Endothelial cell of umbilical vein (primary cell): ENCODE data around the gene SKIC3. TPM values are rescaled to one million over a fixed set of nuclear protein-coding genes. Genes with fewer than 3 reads are reported as not detected.

Experiments used
- BruUV-seq: library from RNA; stranded (reverse); fragments of 400-500 nt; replicated peaks from 2 replicates; lab custom pipeline; 2021; lab: Mats Ljungman, UMichigan
- CTCF ChIA-PET: fragments of 300-600, 350-600 bp; sonication (Branson Sonifier 250); formaldehyde crosslinking; loops from one replicate; lab custom pipeline; 2021; ENCODE audit warnings: antibody characterized with exemption, inconsistent platforms; lab: Charles Lee
- POLR2A ChIA-PET: fragments of 300-600, 350-600 bp; sonication (Branson Sonifier 250); formaldehyde crosslinking; loops from one replicate; lab custom pipeline; 2021; ENCODE audit warnings: antibody characterized with exemption, inconsistent platforms; lab: Charles Lee
- DNase-seq: peaks from one replicate; pipeline ENCODE4 v3.0.0-alpha.2; 2011; ENCODE audit warnings: low read depth, low spot score
- FAIRE-seq: peaks from 2 replicates; lab custom pipeline; 2011; peaks lifted over from hg19 to GRCh38; lab: Jason Lieb, UNC
- H2AFZ ChIP-seq: 2 replicates; pipeline ENCODE4 v1.6.0; 2012; ENCODE audit warnings: low read depth, low read length, control low read depth, inconsistent platforms
- H3K27ac ChIP-seq: 2 replicates; pipeline ENCODE4 v1.5.1; 2011; ENCODE audit warnings: low read depth, mild to moderate bottlenecking, control low read depth, low read length, moderate library complexity; ENCODE audit not compliant: insufficient read depth
- H3K27me3 ChIP-seq, 2 experiments: 2 replicates each; pipeline versions ENCODE4 v1.6.0 to v1.6.1; 2011; ENCODE audit warnings: low read length in 2 of 2, mixed read lengths in 1 of 2; ENCODE audit not compliant: control insufficient read depth in 2 of 2, insufficient read depth in 2 of 2
- H3K36me3 ChIP-seq, 2 experiments: 2 replicates in 1 of 2; 3 replicates in 1 of 2; pipeline ENCODE4 v1.5.1; 2011; ENCODE audit warnings: low read length in 2 of 2, mild to moderate bottlenecking in 1 of 2, moderate library complexity in 1 of 2; ENCODE audit not compliant: control insufficient read depth in 2 of 2, insufficient read depth in 2 of 2; ENCODE audit errors: extremely low read depth in 1 of 2
- H3K4me1 ChIP-seq: 3 replicates; pipeline ENCODE4 v1.5.1; 2011; ENCODE audit warnings: mild to moderate bottlenecking, low read length; ENCODE audit not compliant: control insufficient read depth, insufficient read depth; ENCODE audit errors: extremely low read depth
- H3K4me2 ChIP-seq: 2 replicates; pipeline ENCODE4 v1.6.1; 2011; ENCODE audit warnings: low read length, control low read depth, mixed read lengths; ENCODE audit not compliant: insufficient read depth
- H3K4me3 ChIP-seq, 3 experiments: fragments of 200-600 bp in 1 of 3; sonication (generic), shearing (Covaris generic) in 1 of 3; replicated peaks in 1 of 3; 2 replicates each; pipeline ENCODE4 v1.5.1; 2011 to 2016; ENCODE audit warnings: control low read depth in 3 of 3, low read length in 3 of 3, mild to moderate bottlenecking in 2 of 3, inconsistent platforms in 1 of 3, low read depth in 1 of 3, moderate library complexity in 1 of 3; ENCODE audit not compliant: insufficient read depth in 1 of 3
- H3K79me2 ChIP-seq: 2 replicates; pipeline ENCODE4 v1.6.0; 2012; ENCODE audit warnings: low read length, inconsistent platforms; ENCODE audit not compliant: control insufficient read depth, insufficient read depth
- H3K9ac ChIP-seq: replicated peaks from 2 replicates; pipeline ENCODE3; 2011; ENCODE audit warnings: low read length, control low read depth; ENCODE audit not compliant: insufficient read depth; ENCODE audit errors: extremely low read depth
- H3K9me1 ChIP-seq: replicated peaks from 3 replicates; pipeline ENCODE4 v1.6.0; 2011; ENCODE audit warnings: mild to moderate bottlenecking, low read length; ENCODE audit not compliant: control insufficient read depth, insufficient read depth; ENCODE audit errors: extremely low read depth
- H3K9me3 ChIP-seq: replicated peaks from 2 replicates; pipeline ENCODE4 v1.5.1; 2012; ENCODE audit warnings: low read length, inconsistent platforms; ENCODE audit not compliant: control insufficient read depth, insufficient read depth
- H4K20me1 ChIP-seq: replicated peaks from 2 replicates; pipeline ENCODE3; 2011; ENCODE audit warnings: mild to moderate bottlenecking, low read length; ENCODE audit not compliant: control insufficient read depth, insufficient read depth; ENCODE audit errors: extremely low read depth
- EZH2 ChIP-seq: IDR thresholded peaks from 2 replicates; pipeline ENCODE4 v1.6.1; 2012; ENCODE audit warnings: borderline replicate concordance, low read depth, mild to moderate bottlenecking, moderate library complexity, low read length, inconsistent platforms; ENCODE audit not compliant: severe bottlenecking
- FOS ChIP-seq: IDR thresholded peaks from 2 replicates; pipeline ENCODE4 v1.6.1; 2011; ENCODE audit warnings: mild to moderate bottlenecking, low read length, moderate library complexity, borderline replicate concordance; ENCODE audit not compliant: insufficient read depth
- GATA2 ChIP-seq: IDR thresholded peaks from 2 replicates; pipeline ENCODE4 v1.7.0; 2011; ENCODE audit warnings: low read depth, mild to moderate bottlenecking, moderate library complexity, mixed read lengths, low read length; ENCODE audit not compliant: insufficient read length, insufficient read depth
- JUN ChIP-seq: IDR thresholded peaks from 2 replicates; pipeline ENCODE4 v1.6.1; 2011; ENCODE audit warnings: borderline replicate concordance, low read depth; ENCODE audit not compliant: insufficient read length, insufficient read depth
- MAX ChIP-seq: IDR thresholded peaks from 2 replicates; pipeline ENCODE4 v1.6.1; 2011; ENCODE audit not compliant: insufficient read depth, insufficient read length
- MYC ChIP-seq: IDR thresholded peaks from one replicate; pipeline ENCODE4 v1.6.1; 2011; ENCODE audit warnings: mild to moderate bottlenecking, low read depth, low read length
- POLR2A ChIP-seq: IDR thresholded peaks from 2 replicates; pipeline ENCODE4 v1.6.1; 2012; ENCODE audit warnings: low read depth, mild to moderate bottlenecking, control low read depth, low read length
- POLR2AphosphoS5 ChIP-seq: IDR thresholded peaks from 2 replicates; pipeline ENCODE4 v1.6.1; 2012; ENCODE audit warnings: low read depth, mild to moderate bottlenecking, control low read depth, low read length, moderate library complexity; ENCODE audit not compliant: insufficient read depth
- dilution Hi-C: fragments of 300-500 bp; cut with MboI; formaldehyde crosslinking; loops from one replicate; pipeline ENCODE4 v1.15.0; 2019; ENCODE audit warnings: low sequenced_read_pairs; ENCODE audit not compliant: extremely low pct_ligation_motif_present
- intact Hi-C: fragments of 100-400 bp; cut with micrococcal nuclease; formaldehyde crosslinking; loops from one replicate; pipeline ENCODE4 v1.10.0; 2022
- polyA plus RNA-seq, 4 experiments: library from polyadenylated mRNA; depleted of rRNA in 3 of 4; stranded (reverse) in 3 of 4; unstranded in 1 of 4; fragments of >200 nt; gene quantifications; 2 replicates each; pipeline versions ENCODE4 v1.2.1 to v1.2.3, GENCODE V29; 2011 to 2012; ENCODE audit warnings: missing spikeins in 1 of 4
- total RNA-seq: library from RNA; stranded (reverse); gene quantifications from 2 replicates; pipeline ENCODE4 v1.2.3, GENCODE V29; 2021
- TF ChIP-seq, protein P1 (sequence below), 2 donors: IDR thresholded peaks; 1 replicate in 1 of 2; 2 replicates in 1 of 2; pipeline ENCODE4 v1.5.1; 2011; ENCODE audit warnings: low read length in 2 of 2, mild to moderate bottlenecking in 2 of 2, moderate library complexity in 2 of 2, control low read depth in 1 of 2, inconsistent platforms in 1 of 2, low read depth in 1 of 2; ENCODE audit not compliant: insufficient read depth in 1 of 2; ENCODE audit errors: extremely low read depth in 1 of 2

Gene SKIC3
- total and polyA plus RNA-seq, 2 donors (not counting 3 experiments of a cell fraction or from before 2014, with no cell fraction given) = 18.8 to 100 TPM

GRCh38 chr5:95528565-95528964, 26.2 kb downstream of the SKIC3 start:
- peaks cover 3% of the 10 kb centered on the region for H3K79me2 ChIP-seq
- dilution Hi-C loops = no loop called here
- intact Hi-C loops = no loop called here
- CTCF ChIA-PET = interaction anchor here (1.1 kb wide), 1 partner anchor 13 kb away, joined by 3 read pairs; no protein-coding TSS in a partner anchor
- POLR2A ChIA-PET = no interaction called here
- FAIRE-seq (no peak), DNase-seq (no peak)
- no peak overlapping the region for H3K4me3 ChIP-seq
- H2AFZ ChIP-seq = no peak overlapping the region
- no peaks in the 10 kb centered on the region for H3K27me3 ChIP-seq
- no peak overlapping the region for H3K4me2 ChIP-seq
- TF ChIP-seq FOS = no peak
- TF ChIP-seq EZH2 = no peak
- no peak for TF ChIP-seq MYC
- no peak for TF ChIP-seq POLR2AphosphoS5
- no peak for TF ChIP-seq MAX
- TF ChIP-seq JUN = no peak
- TF ChIP-seq, protein P1, sequence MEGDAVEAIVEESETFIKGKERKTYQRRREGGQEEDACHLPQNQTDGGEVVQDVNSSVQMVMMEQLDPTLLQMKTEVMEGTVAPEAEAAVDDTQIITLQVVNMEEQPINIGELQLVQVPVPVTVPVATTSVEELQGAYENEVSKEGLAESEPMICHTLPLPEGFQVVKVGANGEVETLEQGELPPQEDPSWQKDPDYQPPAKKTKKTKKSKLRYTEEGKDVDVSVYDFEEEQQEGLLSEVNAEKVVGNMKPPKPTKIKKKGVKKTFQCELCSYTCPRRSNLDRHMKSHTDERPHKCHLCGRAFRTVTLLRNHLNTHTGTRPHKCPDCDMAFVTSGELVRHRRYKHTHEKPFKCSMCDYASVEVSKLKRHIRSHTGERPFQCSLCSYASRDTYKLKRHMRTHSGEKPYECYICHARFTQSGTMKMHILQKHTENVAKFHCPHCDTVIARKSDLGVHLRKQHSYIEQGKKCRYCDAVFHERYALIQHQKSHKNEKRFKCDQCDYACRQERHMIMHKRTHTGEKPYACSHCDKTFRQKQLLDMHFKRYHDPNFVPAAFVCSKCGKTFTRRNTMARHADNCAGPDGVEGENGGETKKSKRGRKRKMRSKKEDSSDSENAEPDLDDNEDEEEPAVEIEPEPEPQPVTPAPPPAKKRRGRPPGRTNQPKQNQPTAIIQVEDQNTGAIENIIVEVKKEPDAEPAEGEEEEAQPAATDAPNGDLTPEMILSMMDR (IDR thresholded peaks at IDR 0.05; ENCODE audit: extremely low read depth in 1 of 2, insufficient read depth in 1 of 2, low read depth in 1 of 2, low read length in 2 of 2) = no peak
- no peak for TF ChIP-seq POLR2A
- no peak for TF ChIP-seq GATA2
- H3K4me1 ChIP-seq = no peaks in the 10 kb centered on the region
- H3K9me3 ChIP-seq = no peaks in the 10 kb centered on the region
- H3K9me1 ChIP-seq = no peaks in the 10 kb centered on the region
- H3K9ac ChIP-seq = no peak overlapping the region
- no peaks in the 10 kb centered on the region for H4K20me1 ChIP-seq
- H3K36me3 ChIP-seq = peaks cover 12 to 25% of the 10 kb centered on the region in 2 experiments
- no TSS peak for BruUV-seq
- H3K27ac ChIP-seq = no peak overlapping the region
